ENCODE results near the gene GPR62.
"Not testable (repeated sequence)": the region's sequence is repeated elsewhere in the genome, so short reads cannot be mapped to it uniquely, and the experiment has no call there.

Gene GPR62

DNA sequence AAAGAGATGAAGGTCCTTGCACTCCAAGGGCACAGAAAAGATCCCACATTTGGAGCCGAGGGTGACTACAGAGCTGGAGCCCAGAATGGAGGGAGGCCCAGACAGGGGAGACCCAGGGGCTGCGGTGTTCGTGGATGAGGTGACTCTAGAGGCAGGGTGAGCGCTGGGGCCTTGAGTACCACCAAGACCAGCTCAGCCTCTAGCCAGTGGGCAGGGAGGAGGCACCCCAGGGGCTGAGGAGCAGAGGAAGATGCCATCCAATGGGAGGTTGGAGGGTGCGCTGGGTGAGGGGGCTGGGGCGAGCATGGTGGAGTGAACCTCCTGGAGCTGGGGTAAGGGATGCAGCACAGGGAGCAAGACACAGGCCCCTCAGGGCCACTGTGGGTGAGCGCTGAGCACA is 26.7 kb upstream of the GPR62 start:
- TF ChIP-seq, protein P1, sequence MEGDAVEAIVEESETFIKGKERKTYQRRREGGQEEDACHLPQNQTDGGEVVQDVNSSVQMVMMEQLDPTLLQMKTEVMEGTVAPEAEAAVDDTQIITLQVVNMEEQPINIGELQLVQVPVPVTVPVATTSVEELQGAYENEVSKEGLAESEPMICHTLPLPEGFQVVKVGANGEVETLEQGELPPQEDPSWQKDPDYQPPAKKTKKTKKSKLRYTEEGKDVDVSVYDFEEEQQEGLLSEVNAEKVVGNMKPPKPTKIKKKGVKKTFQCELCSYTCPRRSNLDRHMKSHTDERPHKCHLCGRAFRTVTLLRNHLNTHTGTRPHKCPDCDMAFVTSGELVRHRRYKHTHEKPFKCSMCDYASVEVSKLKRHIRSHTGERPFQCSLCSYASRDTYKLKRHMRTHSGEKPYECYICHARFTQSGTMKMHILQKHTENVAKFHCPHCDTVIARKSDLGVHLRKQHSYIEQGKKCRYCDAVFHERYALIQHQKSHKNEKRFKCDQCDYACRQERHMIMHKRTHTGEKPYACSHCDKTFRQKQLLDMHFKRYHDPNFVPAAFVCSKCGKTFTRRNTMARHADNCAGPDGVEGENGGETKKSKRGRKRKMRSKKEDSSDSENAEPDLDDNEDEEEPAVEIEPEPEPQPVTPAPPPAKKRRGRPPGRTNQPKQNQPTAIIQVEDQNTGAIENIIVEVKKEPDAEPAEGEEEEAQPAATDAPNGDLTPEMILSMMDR (IDR thresholded peaks at IDR 0.05): no peak
- Histone ChIP-seq H3K27ac (no peak overlapping the region), H3K4me1 (no peaks in the 10 kb centered on the region), H3K9me3 (no peaks in the 10 kb centered on the region), H3K27me3 (no peaks in the 10 kb centered on the region), H3K36me3 (peaks cover 3 to 24% (median 13%) of the 10 kb centered on the region in 3 donors), H3K4me3 (no peak overlapping the region)
- no peak for DNase-seq
- intact Hi-C loops (cut with DNase I; ENCODE audit: low total_unique reads): no loop called here

DNA sequence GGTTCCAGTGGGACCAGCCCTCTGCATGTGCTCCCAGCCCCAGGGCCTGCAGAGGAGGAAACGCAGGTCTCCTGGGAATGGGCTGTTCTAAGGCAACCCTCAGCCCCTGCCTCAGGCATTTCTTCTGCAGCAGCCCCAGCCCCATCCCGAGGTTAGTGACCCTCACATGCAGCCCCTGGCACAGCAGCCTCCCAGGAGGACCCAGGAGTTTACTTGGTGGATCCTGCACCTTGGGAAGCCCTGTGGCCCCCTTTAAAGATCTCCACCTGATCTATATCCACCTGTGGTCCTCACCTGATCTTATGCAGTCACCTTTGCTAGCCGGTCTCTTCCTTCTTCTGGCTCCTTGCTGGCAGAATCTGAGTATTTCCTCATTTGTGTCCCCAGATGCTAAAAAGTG is 26.2 kb upstream of the GPR62 start:
- DNase-seq; H3K4me1 ChIP-seq; H3K27ac ChIP-seq; H3K9me3 ChIP-seq; H3K27me3 ChIP-seq; H3K4me3 ChIP-seq; intact Hi-C loops (cut with DNase I; ENCODE audit: low total_unique reads): not testable (repeated sequence)
- peaks cover 5 to 29% (median 18%) of the 10 kb centered on the region in 3 donors for H3K36me3 ChIP-seq

DNA sequence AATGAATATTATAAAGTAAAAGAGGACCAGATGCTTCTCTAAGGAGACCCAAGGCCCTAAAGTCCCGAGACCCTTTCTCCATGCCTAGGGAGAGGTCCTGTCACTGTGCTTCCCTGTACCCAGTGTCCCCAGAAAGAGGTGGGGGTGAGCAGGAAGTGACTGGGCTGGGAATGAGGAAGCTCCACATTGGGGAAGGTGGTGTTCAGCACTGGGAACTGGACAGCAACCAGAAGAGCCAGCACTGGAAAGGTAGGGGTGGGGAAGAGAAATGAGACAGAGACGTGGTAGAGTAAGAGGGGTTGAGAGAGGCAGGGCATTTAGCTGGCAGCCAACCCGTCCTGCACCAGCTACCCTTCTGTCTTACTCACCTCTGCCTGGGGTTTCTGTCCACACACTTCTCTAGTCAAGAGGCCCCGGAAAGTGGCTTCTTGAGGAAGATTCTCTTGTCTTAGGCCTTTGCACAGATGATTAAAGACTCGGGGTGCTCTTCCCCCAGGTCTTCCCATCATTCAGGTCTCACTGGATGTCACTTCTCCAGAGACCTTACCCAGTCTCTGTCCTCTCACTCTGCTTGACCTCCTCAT is 25.7 kb upstream of the GPR62 start:
- Histone ChIP-seq H3K27me3 (no peaks in the 10 kb centered on the region), H3K27ac (no peak overlapping the region), H3K9me3 (no peaks in the 10 kb centered on the region), H3K4me3 (no peak overlapping the region), H3K36me3 (peaks cover 11 to 35% (median 23%) of the 10 kb centered on the region in 3 donors), H3K4me1 (no peaks in the 10 kb centered on the region)
- no peak for DNase-seq
- TF ChIP-seq, protein P1 (IDR thresholded peaks at IDR 0.05): no peak
- intact Hi-C loops (cut with DNase I; ENCODE audit: low total_unique reads): no loop called here

DNA sequence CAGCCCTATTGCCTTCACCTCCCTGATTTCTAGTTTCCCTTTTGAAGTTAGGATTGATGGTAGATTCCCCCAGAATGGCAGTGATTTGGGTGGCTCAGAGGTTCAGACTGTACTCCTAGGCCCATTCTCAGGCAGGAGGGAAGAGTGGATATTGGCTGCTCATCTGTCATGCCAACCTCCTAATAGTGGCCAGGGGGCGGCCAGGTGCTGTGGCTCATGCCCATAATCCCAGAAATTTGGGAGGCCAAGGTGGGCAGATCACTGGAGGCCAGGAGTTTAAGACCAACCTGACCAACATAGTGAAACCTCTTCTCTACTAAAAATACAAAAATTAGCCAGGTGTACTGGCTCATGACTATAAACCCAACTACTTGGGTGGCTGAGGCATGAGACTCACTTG is 24.7 kb upstream of the GPR62 start:
- Histone ChIP-seq H3K27ac (no peak overlapping the region), H3K9me3 (no peaks in the 10 kb centered on the region), H3K27me3 (no peaks in the 10 kb centered on the region), H3K4me1 (no peaks in the 10 kb centered on the region), H3K36me3 (peaks cover 20 to 44% (median 33%) of the 10 kb centered on the region in 3 donors), H3K4me3 (no peak overlapping the region)
- intact Hi-C loops (cut with DNase I; ENCODE audit: low total_unique reads): no loop called here
- no peak for DNase-seq
- TF ChIP-seq, protein P1 (IDR thresholded peaks at IDR 0.05): no peak

DNA sequence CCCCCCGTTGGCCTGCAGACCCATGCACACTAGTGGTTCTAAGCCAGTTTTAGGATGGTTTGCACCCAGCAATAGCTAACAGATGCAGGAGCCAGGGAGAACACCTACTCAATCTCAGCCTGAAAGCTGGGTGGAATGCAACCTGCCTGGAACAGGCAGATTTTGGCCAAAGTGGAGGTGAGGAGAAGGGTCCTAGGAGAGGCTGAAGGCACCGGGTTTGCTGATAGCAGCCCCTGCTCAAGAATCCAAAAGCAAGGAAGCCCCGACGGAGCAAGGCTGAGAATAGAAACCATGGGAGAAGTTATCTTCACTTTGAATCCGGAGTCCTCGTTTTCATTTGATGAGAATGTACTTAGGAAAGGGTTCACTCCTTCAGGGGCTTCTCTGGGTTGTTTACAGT is 23.4 kb upstream of the GPR62 start:
- no peak overlapping the region for H3K4me3 ChIP-seq
- H3K36me3 ChIP-seq: peaks cover 33 to 57% (median 46%) of the 10 kb centered on the region in 3 donors
- H3K9me3 ChIP-seq: no peaks in the 10 kb centered on the region
- H3K27ac ChIP-seq: no peak overlapping the region
- H3K27me3 ChIP-seq: no peaks in the 10 kb centered on the region
- TF ChIP-seq, protein P1 (IDR thresholded peaks at IDR 0.05): no peak
- no peak for DNase-seq
- intact Hi-C loops (cut with DNase I; ENCODE audit: low total_unique reads): no loop called here
- H3K4me1 ChIP-seq: no peaks in the 10 kb centered on the region

DNA sequence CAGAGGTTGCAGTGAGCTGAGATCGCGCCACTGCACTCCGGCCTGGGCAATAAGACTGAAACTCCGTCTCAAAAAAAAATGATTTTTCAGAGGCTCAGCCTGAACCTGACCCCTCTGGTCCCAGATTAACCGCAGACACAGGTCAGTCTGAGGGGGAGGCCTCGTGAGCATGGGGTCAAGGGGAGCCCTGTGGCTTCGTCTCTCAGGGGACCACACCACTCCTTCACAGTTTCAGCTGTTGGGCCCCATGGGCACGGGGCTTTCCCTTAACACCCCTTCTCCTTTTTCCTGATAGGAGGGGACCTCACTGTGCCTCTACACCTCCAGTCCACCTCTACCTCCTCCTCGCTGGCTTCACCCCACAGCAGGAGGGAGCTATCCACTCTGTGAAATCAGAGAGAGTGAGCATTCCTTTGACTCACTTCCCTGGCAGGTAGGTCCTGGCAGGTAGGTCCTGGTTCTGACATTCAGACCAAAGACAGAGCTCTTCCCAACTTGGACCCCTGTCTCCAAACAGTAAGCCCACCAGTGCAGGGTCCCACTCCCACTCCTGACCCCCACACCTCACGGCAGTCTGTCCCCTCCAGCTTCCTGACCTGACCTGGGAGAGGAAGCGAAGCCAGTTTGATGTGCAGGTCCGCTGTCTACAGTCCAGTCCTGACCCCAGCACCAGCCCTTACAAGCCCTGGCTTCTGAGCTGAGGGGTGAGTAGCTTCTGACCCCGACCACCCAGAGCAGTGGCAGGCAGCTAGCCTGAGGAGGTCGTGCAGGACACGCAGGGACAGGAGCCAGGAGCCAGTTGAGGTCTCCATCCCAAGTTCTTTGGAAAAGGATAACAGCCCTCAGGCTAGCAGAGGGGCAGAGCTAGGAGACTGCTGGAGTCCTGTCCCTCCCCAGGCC is 22.5 kb upstream of the GPR62 start:
- Histone ChIP-seq H3K27ac (no peak overlapping the region), H3K4me3 (no peak overlapping the region), H3K4me1 (no peaks in the 10 kb centered on the region), H3K36me3 (peaks cover 42 to 67% (median 56%) of the 10 kb centered on the region in 3 donors), H3K27me3 (no peaks in the 10 kb centered on the region), H3K9me3 (no peaks in the 10 kb centered on the region)
- intact Hi-C loops (cut with DNase I; ENCODE audit: low total_unique reads): no loop called here
- TF ChIP-seq, protein P1 (IDR thresholded peaks at IDR 0.05): no peak
- DNase-seq: peak in 1 of 2 donors; percentile 60
